Measurements from ENCODE around the gene TCAP.

Gene TCAP

DNA sequence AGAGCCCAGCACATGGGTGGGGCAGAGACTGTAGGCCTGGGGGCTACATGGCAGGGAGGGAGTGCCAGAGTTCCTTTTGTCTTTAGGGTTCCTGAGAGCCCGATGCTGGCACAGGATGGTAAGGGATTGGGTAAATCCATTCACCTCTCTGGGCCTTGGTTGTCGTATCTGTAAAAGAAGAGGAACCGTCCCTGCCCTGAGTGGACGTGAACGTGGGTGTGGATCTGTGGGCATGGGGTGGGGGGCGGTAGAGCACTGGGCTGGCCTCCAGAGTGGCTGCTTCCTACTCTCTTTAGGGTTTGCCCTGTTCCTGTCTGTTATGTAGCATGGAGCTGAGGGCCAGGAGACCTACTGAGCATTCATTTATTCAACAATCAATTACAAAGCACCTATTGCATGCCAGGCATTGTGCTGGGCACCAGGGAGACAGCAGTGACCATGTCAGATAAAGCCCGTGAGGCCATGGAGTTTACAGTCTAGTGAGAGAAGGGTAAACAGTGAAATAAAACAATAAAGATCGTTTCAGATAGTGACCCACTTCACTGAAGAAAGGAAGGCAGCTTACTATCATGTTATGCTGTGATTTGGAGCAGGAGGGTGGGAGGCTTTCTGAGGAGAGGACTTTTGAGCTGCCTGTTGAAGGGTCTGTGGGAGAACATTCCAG is 13.1 kb upstream of the TCAP start:
- Histone ChIP-seq H3K4me3 (ENCODE audit: low read depth, low read length) (no peak overlapping the region), H3K9me3 (no peaks in the 10 kb centered on the region), H3K4me1 (no peaks in the 10 kb centered on the region), H3K27me3 (no peaks in the 10 kb centered on the region), H3K36me3 (no peaks in the 10 kb centered on the region)
- no peak for DNase-seq
- TF ChIP-seq, protein P1, sequence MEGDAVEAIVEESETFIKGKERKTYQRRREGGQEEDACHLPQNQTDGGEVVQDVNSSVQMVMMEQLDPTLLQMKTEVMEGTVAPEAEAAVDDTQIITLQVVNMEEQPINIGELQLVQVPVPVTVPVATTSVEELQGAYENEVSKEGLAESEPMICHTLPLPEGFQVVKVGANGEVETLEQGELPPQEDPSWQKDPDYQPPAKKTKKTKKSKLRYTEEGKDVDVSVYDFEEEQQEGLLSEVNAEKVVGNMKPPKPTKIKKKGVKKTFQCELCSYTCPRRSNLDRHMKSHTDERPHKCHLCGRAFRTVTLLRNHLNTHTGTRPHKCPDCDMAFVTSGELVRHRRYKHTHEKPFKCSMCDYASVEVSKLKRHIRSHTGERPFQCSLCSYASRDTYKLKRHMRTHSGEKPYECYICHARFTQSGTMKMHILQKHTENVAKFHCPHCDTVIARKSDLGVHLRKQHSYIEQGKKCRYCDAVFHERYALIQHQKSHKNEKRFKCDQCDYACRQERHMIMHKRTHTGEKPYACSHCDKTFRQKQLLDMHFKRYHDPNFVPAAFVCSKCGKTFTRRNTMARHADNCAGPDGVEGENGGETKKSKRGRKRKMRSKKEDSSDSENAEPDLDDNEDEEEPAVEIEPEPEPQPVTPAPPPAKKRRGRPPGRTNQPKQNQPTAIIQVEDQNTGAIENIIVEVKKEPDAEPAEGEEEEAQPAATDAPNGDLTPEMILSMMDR (IDR thresholded peaks at IDR 0.05; ENCODE audit: low read depth, low read length): no peak

DNA sequence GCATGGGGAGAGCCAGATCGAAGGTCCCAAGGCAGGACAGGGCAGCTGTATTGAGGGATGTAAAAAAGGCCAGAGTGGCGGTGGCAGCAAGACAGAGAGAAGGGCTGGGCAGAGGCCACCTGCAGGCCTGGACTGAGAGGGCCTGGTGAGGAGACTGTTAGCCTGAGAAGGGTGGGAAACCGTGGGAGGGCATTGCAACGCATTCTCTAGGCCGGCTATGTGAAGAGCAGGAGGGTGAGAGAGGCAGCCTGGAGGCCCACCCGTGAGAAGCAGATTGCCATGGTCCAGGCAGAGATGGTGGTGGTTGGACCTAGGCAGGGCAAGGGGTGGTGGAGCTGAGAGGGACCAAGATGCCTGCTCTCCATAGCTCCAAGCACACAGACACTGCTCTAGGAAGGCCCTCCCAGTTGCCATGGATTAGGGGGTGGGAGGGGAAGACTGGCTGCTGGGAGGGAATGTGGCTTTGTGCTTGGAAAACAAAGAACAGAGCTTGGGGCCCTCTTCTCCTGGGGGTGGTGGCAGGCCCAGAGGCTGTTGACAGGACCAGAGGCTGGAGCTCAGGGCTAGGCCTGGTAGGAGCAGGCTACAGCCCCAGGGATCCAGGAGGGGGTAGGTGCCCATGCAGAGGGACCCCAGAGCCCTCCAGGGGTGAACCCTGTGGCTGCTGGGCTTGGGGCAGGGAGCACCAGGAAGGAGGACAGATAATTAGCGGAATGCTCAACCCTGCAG is 12.4 kb upstream of the TCAP start:
- H3K4me3 ChIP-seq (ENCODE audit: low read depth, low read length): no peak overlapping the region
- no peaks in the 10 kb centered on the region for H3K4me1 ChIP-seq
- H3K9me3 ChIP-seq: no peaks in the 10 kb centered on the region
- no peaks in the 10 kb centered on the region for H3K27me3 ChIP-seq
- DNase-seq: no peak
- TF ChIP-seq, protein P1 (IDR thresholded peaks at IDR 0.05; ENCODE audit: low read depth, low read length): no peak
- no peaks in the 10 kb centered on the region for H3K36me3 ChIP-seq

DNA sequence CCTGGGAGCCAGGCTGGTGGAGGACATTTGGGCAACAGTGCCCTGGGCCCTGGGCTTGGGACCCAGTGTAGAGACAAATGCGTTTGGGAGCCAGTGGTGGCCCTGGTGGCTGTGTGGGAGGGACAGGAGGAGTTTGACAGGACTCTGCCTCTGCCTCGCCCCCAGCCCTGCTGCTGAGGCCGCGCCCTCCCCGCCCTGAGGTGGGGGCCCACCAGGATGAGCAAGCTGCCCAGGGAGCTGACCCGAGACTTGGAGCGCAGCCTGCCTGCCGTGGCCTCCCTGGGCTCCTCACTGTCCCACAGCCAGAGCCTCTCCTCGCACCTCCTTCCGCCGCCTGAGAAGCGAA is 11.9 kb upstream of the TCAP start:
- no peaks in the 10 kb centered on the region for H3K9me3 ChIP-seq
- H3K27me3 ChIP-seq: no peaks in the 10 kb centered on the region
- H3K36me3 ChIP-seq: no peaks in the 10 kb centered on the region
- TF ChIP-seq, protein P1 (IDR thresholded peaks at IDR 0.05; ENCODE audit: low read depth, low read length): no peak
- DNase-seq: no peak
- no peaks in the 10 kb centered on the region for H3K4me1 ChIP-seq
- H3K4me3 ChIP-seq (ENCODE audit: low read depth, low read length): no peak overlapping the region

DNA sequence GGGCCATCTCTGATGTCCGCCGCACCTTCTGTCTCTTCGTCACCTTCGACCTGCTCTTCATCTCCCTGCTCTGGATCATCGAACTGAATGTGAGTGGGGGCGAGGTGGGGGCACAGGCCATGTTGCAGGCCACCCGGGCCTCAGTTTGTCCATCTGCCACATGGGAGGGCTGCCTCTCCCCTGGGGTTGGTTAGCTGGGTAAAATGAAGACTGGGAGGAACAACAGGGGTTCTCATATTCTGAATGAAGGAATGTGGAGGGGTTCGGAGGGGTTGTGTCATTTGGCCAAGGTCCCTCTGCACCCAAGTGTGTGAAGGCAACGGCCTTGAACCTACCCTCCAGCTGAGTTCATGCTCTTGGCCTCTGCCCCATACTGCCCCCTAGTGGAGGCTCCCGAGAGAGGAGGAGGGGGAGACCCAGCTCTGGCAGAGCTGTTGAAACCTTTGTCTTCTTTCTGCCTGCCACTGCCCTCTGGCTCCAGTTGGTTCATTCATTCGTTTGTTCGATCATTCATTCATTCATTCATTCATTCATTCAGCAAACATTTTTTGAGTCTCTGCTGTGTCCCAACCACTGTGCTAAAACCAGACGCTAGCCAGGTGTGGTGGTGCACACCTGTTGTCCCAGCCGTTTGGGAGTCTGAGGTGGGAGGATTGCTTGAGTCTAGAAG is 11.4 kb upstream of the TCAP start:
- no peaks in the 10 kb centered on the region for H3K27me3 ChIP-seq
- H3K4me1 ChIP-seq: no peaks in the 10 kb centered on the region
- H3K4me3 ChIP-seq (ENCODE audit: low read depth, low read length): no peak overlapping the region
- no peaks in the 10 kb centered on the region for H3K36me3 ChIP-seq
- no peaks in the 10 kb centered on the region for H3K9me3 ChIP-seq
- DNase-seq: peak; percentile 77
- TF ChIP-seq, protein P1 (IDR thresholded peaks at IDR 0.05; ENCODE audit: low read depth, low read length): peak; percentile 97

DNA sequence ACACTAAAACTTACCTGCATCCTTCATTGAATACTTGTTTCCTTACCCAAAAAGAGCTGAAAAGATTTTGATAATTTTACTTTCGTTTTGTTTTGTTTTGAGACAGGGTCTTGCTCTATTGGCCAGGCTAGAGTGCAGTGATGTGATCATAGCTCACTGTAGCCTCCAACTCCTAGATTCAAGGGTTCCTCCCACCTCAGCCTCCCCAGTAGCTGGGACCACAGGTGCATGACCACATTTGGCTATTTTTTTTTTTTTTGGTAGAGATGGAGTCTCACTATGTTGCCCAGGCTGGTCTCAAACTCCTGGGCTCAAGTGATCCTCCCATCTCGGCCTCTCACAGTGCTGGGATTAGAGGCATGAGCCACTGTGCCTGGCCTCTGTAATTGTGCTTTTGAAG is 10.0 kb upstream of the TCAP start:
- Histone ChIP-seq H3K27me3 (no peaks in the 10 kb centered on the region), H3K4me1 (no peaks in the 10 kb centered on the region), H3K36me3 (no peaks in the 10 kb centered on the region), H3K9me3 (no peaks in the 10 kb centered on the region), H3K4me3 (ENCODE audit: low read depth, low read length) (no peak overlapping the region)
- TF ChIP-seq, protein P1 (IDR thresholded peaks at IDR 0.05; ENCODE audit: low read depth, low read length): no peak
- no peak for DNase-seq

DNA sequence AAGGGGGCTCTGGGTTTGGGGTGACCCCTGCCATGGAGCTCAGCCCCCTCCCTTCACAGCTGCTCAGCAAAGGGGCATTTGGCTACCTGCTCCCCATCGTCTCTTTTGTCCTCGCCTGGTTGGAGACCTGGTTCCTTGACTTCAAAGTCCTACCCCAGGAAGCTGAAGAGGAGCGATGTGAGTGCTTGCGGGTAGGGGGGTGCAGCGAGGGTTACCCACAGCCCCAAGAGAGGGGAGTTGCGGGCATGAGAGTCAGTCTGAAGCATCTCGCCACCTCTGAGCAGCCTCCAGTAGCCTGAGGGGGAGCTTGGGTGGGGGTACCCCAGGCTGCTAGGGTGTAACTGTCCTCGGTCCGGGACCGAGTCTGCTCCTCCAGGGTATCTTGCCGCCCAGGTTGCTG is 6.8 kb upstream of the TCAP start:
- Histone ChIP-seq H3K27me3 (no peaks in the 10 kb centered on the region), H3K4me1 (no peaks in the 10 kb centered on the region), H3K9me3 (no peaks in the 10 kb centered on the region), H3K36me3 (peaks cover 8% of the 10 kb centered on the region; the same call in 1 of the 2 replicates), H3K4me3 (ENCODE audit: low read depth, low read length) (no peak overlapping the region)
- DNase-seq: no peak
- TF ChIP-seq, protein P1 (IDR thresholded peaks at IDR 0.05; ENCODE audit: low read depth, low read length): no peak
